Progenitor cell of endocrine pancreas (in vitro differentiated cells): Measurements from ENCODE around the gene CLCA1. TPM values are rescaled to one million over a fixed set of nuclear protein-coding genes. Genes with fewer than 3 reads are reported as not detected.

Source experiments
- DNase-seq: peaks from one replicate; pipeline ENCODE4 v3.0.0; 2021; ENCODE audit warnings: low spot score; ENCODE audit not compliant: unreplicated experiment
- H3K27ac Mint-ChIP-seq: 2 replicates; pipeline ENCODE4 v1.8.0; 2021; ENCODE audit warnings: mild to moderate bottlenecking, moderate library complexity, mixed read lengths
- H3K27me3 Mint-ChIP-seq: 2 replicates; pipeline ENCODE4 v1.8.0; 2021; ENCODE audit warnings: mixed read lengths
- H3K36me3 Mint-ChIP-seq: 2 replicates; pipeline ENCODE4 v1.8.0; 2022; ENCODE audit warnings: mixed read lengths; ENCODE audit not compliant: insufficient read depth
- H3K4me1 Mint-ChIP-seq: 2 replicates; pipeline ENCODE4 v1.8.0; 2021; ENCODE audit warnings: low read depth, mixed read lengths
- H3K4me3 Mint-ChIP-seq: 2 replicates; pipeline ENCODE4 v1.8.0; 2021; ENCODE audit warnings: low read depth, mild to moderate bottlenecking, moderate library complexity, mixed read lengths
- H3K9me3 Mint-ChIP-seq: 2 replicates; pipeline ENCODE4 v1.8.0; 2021; ENCODE audit warnings: low read depth, mixed read lengths
- total RNA-seq: library from RNA; stranded (reverse); gene quantifications from 2 replicates; pipeline ENCODE4 v1.2.1, GENCODE V29; 2021
- TF ChIP-seq, protein P1 (sequence below): fragments of 200-600 bp; sonication (generic); IDR thresholded peaks from one replicate; pipeline ENCODE4 v1.5.0; 2021; ENCODE audit warnings: antibody characterized with exemption, mild to moderate bottlenecking; ENCODE audit not compliant: unreplicated experiment

Gene CLCA1
- total RNA-seq, 1 donor from 2014 or later: not detected

DNA sequence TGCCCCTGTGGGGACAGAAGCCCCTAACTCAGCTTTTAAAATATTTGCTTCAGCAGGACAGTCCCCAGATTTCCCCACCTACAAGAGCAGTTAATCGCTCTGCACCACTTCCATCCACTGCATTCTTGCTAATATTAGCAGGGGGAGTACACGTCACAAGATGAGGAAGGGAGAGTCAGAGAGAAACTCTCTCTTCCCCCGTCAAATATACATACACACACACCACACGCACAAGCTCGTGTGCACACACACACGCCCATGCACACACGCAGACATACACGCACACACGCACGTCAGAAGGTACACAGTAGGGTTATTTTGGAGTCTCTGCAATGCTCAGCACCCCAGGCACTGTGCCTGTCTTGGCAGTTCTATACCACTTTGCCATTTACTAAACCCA, 2.1 kb downstream of the CLCA1 start:
- TF ChIP-seq, protein P1, sequence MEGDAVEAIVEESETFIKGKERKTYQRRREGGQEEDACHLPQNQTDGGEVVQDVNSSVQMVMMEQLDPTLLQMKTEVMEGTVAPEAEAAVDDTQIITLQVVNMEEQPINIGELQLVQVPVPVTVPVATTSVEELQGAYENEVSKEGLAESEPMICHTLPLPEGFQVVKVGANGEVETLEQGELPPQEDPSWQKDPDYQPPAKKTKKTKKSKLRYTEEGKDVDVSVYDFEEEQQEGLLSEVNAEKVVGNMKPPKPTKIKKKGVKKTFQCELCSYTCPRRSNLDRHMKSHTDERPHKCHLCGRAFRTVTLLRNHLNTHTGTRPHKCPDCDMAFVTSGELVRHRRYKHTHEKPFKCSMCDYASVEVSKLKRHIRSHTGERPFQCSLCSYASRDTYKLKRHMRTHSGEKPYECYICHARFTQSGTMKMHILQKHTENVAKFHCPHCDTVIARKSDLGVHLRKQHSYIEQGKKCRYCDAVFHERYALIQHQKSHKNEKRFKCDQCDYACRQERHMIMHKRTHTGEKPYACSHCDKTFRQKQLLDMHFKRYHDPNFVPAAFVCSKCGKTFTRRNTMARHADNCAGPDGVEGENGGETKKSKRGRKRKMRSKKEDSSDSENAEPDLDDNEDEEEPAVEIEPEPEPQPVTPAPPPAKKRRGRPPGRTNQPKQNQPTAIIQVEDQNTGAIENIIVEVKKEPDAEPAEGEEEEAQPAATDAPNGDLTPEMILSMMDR: no peak
- Mint-ChIP-seq H3K9me3 (no peaks in the 10 kb centered on the region), H3K36me3 (no peaks in the 10 kb centered on the region), H3K27ac (no peak overlapping the region), H3K4me1 (peaks cover 9% of the 10 kb centered on the region), H3K27me3 (peaks cover 5% of the 10 kb centered on the region), H3K4me3 (no peak overlapping the region)
- DNase-seq: no peak

DNA sequence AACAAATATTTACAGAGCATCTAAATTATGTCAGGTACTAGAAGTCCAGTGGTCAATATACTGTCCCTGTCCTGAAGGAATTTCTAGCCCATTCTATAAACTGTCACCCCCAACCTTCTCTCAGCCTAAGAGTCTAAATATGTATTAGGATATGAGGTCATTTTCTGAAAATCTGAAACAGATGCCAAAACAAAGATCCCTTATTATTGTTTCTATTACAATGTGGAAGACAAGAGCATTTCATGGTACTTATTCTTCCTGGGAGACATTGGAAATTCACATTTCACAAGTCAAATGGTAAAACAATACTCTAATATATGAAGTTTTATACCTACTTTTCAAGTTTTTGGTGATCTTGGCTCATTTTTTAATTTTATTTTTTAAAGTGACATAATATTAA, 2.6 kb downstream of the CLCA1 start:
- Mint-ChIP-seq H3K27ac (no peak overlapping the region), H3K9me3 (no peaks in the 10 kb centered on the region), H3K27me3 (peaks cover 5% of the 10 kb centered on the region), H3K4me3 (no peak overlapping the region), H3K4me1 (peaks cover 6% of the 10 kb centered on the region), H3K36me3 (no peaks in the 10 kb centered on the region)
- TF ChIP-seq, protein P1: no peak
- no peak for DNase-seq

DNA sequence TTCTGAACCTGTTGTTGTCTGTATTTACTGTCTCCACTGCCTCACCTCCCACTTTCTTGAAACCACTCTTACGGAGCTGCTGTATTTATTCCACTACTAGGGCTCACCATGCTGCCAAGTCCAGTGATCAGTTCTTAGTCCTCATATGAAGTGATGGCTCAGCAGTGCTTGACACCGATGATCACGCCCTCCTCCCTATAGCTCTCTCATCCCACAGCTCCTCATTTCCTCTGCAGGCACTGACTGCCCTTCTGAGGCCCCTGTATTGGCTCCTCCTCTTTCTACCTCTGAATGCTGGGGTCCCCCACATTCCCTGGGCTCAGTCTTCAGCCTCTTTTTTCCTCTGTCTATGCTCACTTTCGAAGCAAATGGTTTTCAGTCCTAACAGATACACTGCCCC, 3.4 kb downstream of the CLCA1 start:
- Mint-ChIP-seq H3K36me3 (no peaks in the 10 kb centered on the region), H3K4me3 (no peak overlapping the region), H3K27me3 (peaks cover 5% of the 10 kb centered on the region), H3K4me1 (peaks cover 2% of the 10 kb centered on the region), H3K9me3 (no peaks in the 10 kb centered on the region), H3K27ac (no peak overlapping the region)
- TF ChIP-seq, protein P1: no peak
- DNase-seq: no peak

DNA sequence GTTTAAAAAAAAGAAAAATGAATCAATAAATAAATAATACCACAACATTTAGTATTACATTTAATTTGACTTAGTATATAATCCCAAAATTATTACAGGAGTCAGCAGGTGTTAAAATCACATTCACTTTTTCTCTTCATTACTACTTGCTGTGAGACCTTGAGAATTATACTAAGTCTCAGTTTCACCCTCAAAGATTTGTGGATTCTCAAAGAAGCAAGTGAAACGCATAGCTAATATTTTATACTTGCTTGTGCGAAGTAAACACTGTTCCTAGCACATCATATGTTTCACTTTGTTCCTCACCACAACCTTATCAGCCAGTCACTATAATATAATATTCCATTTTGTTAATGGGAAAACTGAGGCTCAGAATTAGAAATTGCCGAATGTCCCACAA, 4.0 kb downstream of the CLCA1 start:
- peaks cover 2% of the 10 kb centered on the region for H3K4me1 Mint-ChIP-seq
- TF ChIP-seq, protein P1: no peak
- H3K27me3 Mint-ChIP-seq: peaks cover 5% of the 10 kb centered on the region
- H3K27ac Mint-ChIP-seq: no peak overlapping the region
- DNase-seq: no peak
- H3K9me3 Mint-ChIP-seq: no peaks in the 10 kb centered on the region
- H3K36me3 Mint-ChIP-seq: no peaks in the 10 kb centered on the region
- H3K4me3 Mint-ChIP-seq: no peak overlapping the region

DNA sequence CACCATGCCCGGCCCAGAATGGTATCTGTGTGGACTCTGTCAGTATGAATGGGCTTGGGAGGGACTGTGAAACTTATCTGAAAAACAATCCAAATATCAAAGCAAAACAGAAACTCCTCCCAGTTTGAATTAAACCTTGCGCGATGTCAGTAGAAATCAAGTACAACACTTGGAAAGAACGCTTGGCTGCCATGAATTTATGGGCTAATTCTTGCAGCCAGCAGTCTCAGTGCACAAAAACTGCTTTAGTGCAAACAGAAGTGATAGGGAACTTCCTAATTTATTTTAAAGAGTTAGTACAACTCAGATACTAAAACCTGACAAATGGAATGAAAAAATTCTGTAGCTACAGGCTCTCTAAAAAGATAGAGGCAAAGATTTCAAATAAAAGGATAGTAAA, 8.5 kb downstream of the CLCA1 start:
- no peak for DNase-seq
- H3K4me1 Mint-ChIP-seq: peaks cover 3% of the 10 kb centered on the region
- H3K27me3 Mint-ChIP-seq: peaks cover 2% of the 10 kb centered on the region
- no peaks in the 10 kb centered on the region for H3K9me3 Mint-ChIP-seq
- TF ChIP-seq, protein P1: no peak
- H3K27ac Mint-ChIP-seq: no peak overlapping the region
- H3K36me3 Mint-ChIP-seq: no peaks in the 10 kb centered on the region
- no peak overlapping the region for H3K4me3 Mint-ChIP-seq

DNA sequence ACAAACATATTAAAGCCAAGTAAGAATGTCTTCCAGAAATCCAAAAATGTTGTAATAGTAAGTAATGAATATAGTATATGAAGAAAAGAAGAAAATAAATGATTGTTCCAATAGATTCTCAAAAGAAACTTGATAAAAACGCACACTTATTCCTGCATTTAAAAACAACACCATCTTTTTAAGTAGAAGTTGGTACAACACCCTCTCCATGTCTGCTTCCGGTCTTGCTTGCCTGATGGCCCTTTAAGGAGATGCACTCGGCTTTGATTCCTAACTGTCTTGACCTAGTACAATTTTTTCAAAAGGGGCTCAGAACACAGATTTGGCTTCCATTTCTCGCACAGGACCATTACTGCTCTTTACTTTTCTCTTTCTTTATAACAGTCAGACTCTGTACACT, 9.0 kb downstream of the CLCA1 start:
- DNase-seq: no peak
- H3K9me3 Mint-ChIP-seq: no peaks in the 10 kb centered on the region
- TF ChIP-seq, protein P1: no peak
- H3K4me3 Mint-ChIP-seq: no peak overlapping the region
- H3K27ac Mint-ChIP-seq: no peak overlapping the region
- no peaks in the 10 kb centered on the region for H3K27me3 Mint-ChIP-seq
- H3K36me3 Mint-ChIP-seq: no peaks in the 10 kb centered on the region
- peaks cover 5% of the 10 kb centered on the region for H3K4me1 Mint-ChIP-seq
